Endothelial cell of umbilical vein (primary cell): ENCODE data around the gene CUZD1.
"Not testable (repeated sequence)": the region's sequence is repeated elsewhere in the genome, so short reads cannot be mapped to it uniquely, and the experiment has no call there.

Source experiments
- CTCF ChIP-seq, 2 donors: IDR thresholded peaks; 1 replicate in 1 of 2; 2 replicates in 1 of 2; pipeline ENCODE4 v1.5.1; 2011; ENCODE audit warnings: low read length in 2 of 2, mild to moderate bottlenecking in 2 of 2, moderate library complexity in 2 of 2, control low read depth in 1 of 2, inconsistent platforms in 1 of 2, low read depth in 1 of 2; ENCODE audit not compliant: insufficient read depth in 1 of 2; ENCODE audit errors: extremely low read depth in 1 of 2
- EZH2 ChIP-seq: IDR thresholded peaks from 2 replicates; pipeline ENCODE4 v1.6.1; 2012; ENCODE audit warnings: borderline replicate concordance, low read depth, mild to moderate bottlenecking, moderate library complexity, low read length, inconsistent platforms; ENCODE audit not compliant: severe bottlenecking
- MAX ChIP-seq: IDR thresholded peaks from 2 replicates; pipeline ENCODE4 v1.6.1; 2011; ENCODE audit not compliant: insufficient read depth, insufficient read length
- POLR2A ChIP-seq: IDR thresholded peaks from 2 replicates; pipeline ENCODE4 v1.6.1; 2012; ENCODE audit warnings: low read depth, mild to moderate bottlenecking, control low read depth, low read length
- POLR2AphosphoS5 ChIP-seq: IDR thresholded peaks from 2 replicates; pipeline ENCODE4 v1.6.1; 2012; ENCODE audit warnings: low read depth, mild to moderate bottlenecking, control low read depth, low read length, moderate library complexity; ENCODE audit not compliant: insufficient read depth

- not testable (repeated sequence) for TF ChIP-seq CTCF (IDR thresholded peaks at IDR 0.05; ENCODE audit: extremely low read depth in 1 of 2, insufficient read depth in 1 of 2, low read depth in 1 of 2, low read length in 2 of 2); POLR2AphosphoS5; POLR2A; MAX; EZH2
Measured at GRCh38 chr10:122866757-122867482, 21.3 kb upstream of the CUZD1 start.
